ENCODE data around the gene THY1. TPM values are rescaled to one million over a fixed set of nuclear protein-coding genes. Genes with fewer than 3 reads are reported as not detected.

THY1 gene
- total RNA-seq, 1 donor from 2014 or later, result 19.0 TPM

GRCh38 chr11:119415966-119416365 is 7.0 kb downstream of the THY1 start:
- no peaks in the 10 kb centered on the region for H3K4me1 Mint-ChIP-seq (ENCODE audit: unreplicated experiment)
- peaks cover 31% of the 10 kb centered on the region for H3K27me3 Mint-ChIP-seq
- no peak overlapping the region for H3K4me3 Mint-ChIP-seq
- peaks cover 4% of the 10 kb centered on the region for H3K36me3 Mint-ChIP-seq
- DNase-seq (ENCODE audit: extremely low spot score, unreplicated experiment), result no peak
- H3K27ac Mint-ChIP-seq, result no peak overlapping the region
- H3K9me3 Mint-ChIP-seq, result peaks cover 4% of the 10 kb centered on the region
- TF ChIP-seq, protein P1, sequence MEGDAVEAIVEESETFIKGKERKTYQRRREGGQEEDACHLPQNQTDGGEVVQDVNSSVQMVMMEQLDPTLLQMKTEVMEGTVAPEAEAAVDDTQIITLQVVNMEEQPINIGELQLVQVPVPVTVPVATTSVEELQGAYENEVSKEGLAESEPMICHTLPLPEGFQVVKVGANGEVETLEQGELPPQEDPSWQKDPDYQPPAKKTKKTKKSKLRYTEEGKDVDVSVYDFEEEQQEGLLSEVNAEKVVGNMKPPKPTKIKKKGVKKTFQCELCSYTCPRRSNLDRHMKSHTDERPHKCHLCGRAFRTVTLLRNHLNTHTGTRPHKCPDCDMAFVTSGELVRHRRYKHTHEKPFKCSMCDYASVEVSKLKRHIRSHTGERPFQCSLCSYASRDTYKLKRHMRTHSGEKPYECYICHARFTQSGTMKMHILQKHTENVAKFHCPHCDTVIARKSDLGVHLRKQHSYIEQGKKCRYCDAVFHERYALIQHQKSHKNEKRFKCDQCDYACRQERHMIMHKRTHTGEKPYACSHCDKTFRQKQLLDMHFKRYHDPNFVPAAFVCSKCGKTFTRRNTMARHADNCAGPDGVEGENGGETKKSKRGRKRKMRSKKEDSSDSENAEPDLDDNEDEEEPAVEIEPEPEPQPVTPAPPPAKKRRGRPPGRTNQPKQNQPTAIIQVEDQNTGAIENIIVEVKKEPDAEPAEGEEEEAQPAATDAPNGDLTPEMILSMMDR (conservative IDR thresholded peaks at IDR 0.05), result no peak

- no peak overlapping the region for H3K4me3 Mint-ChIP-seq
- TF ChIP-seq, protein P1 (conservative IDR thresholded peaks at IDR 0.05), result no peak
- peaks cover 4% of the 10 kb centered on the region for H3K9me3 Mint-ChIP-seq
- DNase-seq (ENCODE audit: extremely low spot score, unreplicated experiment), result no peak
- no peak overlapping the region for H3K27ac Mint-ChIP-seq
- peaks cover 4% of the 10 kb centered on the region for H3K36me3 Mint-ChIP-seq
- no peaks in the 10 kb centered on the region for H3K4me1 Mint-ChIP-seq (ENCODE audit: unreplicated experiment)
- H3K27me3 Mint-ChIP-seq, result peaks cover 26% of the 10 kb centered on the region
Observed at GRCh38 chr11:119415517-119415916, 7.5 kb downstream of the THY1 start.

DNA sequence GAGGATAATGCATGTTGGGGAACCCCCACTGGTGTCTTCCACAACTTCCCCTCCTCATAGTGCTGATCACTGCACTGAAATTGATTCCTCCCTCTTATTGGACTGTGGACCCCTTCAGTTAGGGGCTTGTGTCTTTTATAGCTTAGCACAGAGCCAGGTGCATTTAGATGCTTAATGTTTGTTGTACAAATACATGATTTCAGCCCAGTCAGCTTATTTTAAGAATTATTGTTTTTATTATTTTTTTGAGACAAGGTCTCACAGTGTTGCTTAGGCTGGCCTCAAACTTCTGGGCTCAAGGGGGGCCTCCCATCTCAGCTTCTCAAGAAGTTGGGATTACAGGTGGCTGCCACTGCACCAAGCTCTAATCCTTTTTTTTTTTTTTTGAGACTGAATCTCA is 8.2 kb downstream of the THY1 start:
- H3K27ac Mint-ChIP-seq, result no peak overlapping the region
- TF ChIP-seq, protein P1 (conservative IDR thresholded peaks at IDR 0.05), result no peak
- no peaks in the 10 kb centered on the region for H3K4me1 Mint-ChIP-seq (ENCODE audit: unreplicated experiment)
- no peak for DNase-seq (ENCODE audit: extremely low spot score, unreplicated experiment)
- peaks cover 4% of the 10 kb centered on the region for H3K9me3 Mint-ChIP-seq
- H3K27me3 Mint-ChIP-seq, result peaks cover 19% of the 10 kb centered on the region
- peaks cover 4% of the 10 kb centered on the region for H3K36me3 Mint-ChIP-seq
- H3K4me3 Mint-ChIP-seq, result no peak overlapping the region

- Mint-ChIP-seq H3K27me3 (peaks cover 14% of the 10 kb centered on the region), H3K4me3 (no peak overlapping the region), H3K4me1 (ENCODE audit: unreplicated experiment) (no peaks in the 10 kb centered on the region), H3K27ac (no peak overlapping the region), H3K9me3 (peaks cover 4% of the 10 kb centered on the region), H3K36me3 (peaks cover 4% of the 10 kb centered on the region)
- no peak for DNase-seq (ENCODE audit: extremely low spot score, unreplicated experiment)
- TF ChIP-seq, protein P1 (conservative IDR thresholded peaks at IDR 0.05), result no peak
Observed at GRCh38 chr11:119414321-119414720, 8.7 kb downstream of the THY1 start.

DNA sequence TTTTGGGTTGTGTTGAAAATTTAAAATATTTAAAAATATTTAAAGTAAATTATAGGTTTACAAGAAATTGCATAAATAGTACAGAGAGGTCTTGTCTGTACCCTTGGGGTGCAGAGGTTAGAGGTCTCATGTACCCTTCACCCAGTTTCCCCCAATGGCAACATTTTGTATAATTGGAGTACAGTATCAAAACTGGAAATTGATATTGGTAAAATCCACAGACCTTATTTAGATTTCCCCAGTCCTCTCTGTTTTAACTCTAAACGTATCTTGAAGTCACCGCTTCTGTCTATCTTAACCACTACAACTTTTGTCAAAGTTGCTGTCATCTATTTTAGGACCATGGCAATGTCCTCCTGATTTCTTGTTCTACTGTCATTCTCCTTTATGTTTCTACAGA is 10.9 kb downstream of the THY1 start:
- DNase-seq (ENCODE audit: extremely low spot score, unreplicated experiment), result no peak

More for the DNA sequence above, 10.9 kb downstream of the THY1 start:
- H3K4me3 Mint-ChIP-seq, result no peak overlapping the region
- peaks cover 4% of the 10 kb centered on the region for H3K9me3 Mint-ChIP-seq
- H3K27me3 Mint-ChIP-seq, result peaks cover 4% of the 10 kb centered on the region
- no peaks in the 10 kb centered on the region for H3K36me3 Mint-ChIP-seq
- no peak overlapping the region for H3K27ac Mint-ChIP-seq
- no peaks in the 10 kb centered on the region for H3K4me1 Mint-ChIP-seq (ENCODE audit: unreplicated experiment)
- TF ChIP-seq, protein P1 (conservative IDR thresholded peaks at IDR 0.05), result no peak
